Measurements from ENCODE around the gene PGAP6. TPM values are rescaled to one million over a fixed set of nuclear protein-coding genes. Genes with fewer than 3 reads are reported as not detected.
"Not testable (repeated sequence)": the region's sequence is repeated elsewhere in the genome, so short reads cannot be mapped to it uniquely, and the experiment has no call there.

The PGAP6 gene
- total RNA-seq, 1 experiment from 2014 or later, result 85.5 TPM

- no peaks in the 10 kb centered on the region for H3K9me3 ChIP-seq
- Mint-ChIP-seq H3K9me3 (ENCODE audit: unreplicated experiment) (no peaks in the 10 kb centered on the region), H3K4me3 (ENCODE audit: unreplicated experiment) (no peak overlapping the region), H3K27ac (ENCODE audit: unreplicated experiment) (no peak overlapping the region), H3K27me3 (ENCODE audit: insufficient read depth, unreplicated experiment) (no peaks in the 10 kb centered on the region), H3K36me3 (ENCODE audit: insufficient read depth, unreplicated experiment) (peaks cover 21% of the 10 kb centered on the region), H3K4me1 (ENCODE audit: low read depth, unreplicated experiment) (peaks cover 24% of the 10 kb centered on the region)
- ChIA-PET CTCF (interaction anchor here (0.5 to 3.2 kb wide), 3 partner anchors 13 to 206 kb away, joined by 3 to 10 read pairs (median 6); partner anchors contain the start of gene AXIN1), POLR2A (no interaction called here)
- TF ChIP-seq, protein P1, sequence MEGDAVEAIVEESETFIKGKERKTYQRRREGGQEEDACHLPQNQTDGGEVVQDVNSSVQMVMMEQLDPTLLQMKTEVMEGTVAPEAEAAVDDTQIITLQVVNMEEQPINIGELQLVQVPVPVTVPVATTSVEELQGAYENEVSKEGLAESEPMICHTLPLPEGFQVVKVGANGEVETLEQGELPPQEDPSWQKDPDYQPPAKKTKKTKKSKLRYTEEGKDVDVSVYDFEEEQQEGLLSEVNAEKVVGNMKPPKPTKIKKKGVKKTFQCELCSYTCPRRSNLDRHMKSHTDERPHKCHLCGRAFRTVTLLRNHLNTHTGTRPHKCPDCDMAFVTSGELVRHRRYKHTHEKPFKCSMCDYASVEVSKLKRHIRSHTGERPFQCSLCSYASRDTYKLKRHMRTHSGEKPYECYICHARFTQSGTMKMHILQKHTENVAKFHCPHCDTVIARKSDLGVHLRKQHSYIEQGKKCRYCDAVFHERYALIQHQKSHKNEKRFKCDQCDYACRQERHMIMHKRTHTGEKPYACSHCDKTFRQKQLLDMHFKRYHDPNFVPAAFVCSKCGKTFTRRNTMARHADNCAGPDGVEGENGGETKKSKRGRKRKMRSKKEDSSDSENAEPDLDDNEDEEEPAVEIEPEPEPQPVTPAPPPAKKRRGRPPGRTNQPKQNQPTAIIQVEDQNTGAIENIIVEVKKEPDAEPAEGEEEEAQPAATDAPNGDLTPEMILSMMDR (IDR thresholded peaks at IDR 0.05; ENCODE audit: insufficient read depth in 1 of 2, low read depth in 1 of 2, low read length in 1 of 2, severe bottlenecking in 1 of 2, unreplicated experiment in 1 of 2), result no peak
- peaks cover 22% of the 10 kb centered on the region for H3K4me1 ChIP-seq
- BruUV-seq (replicated peaks), result no TSS peak
- H3K36me3 ChIP-seq (ENCODE audit: control insufficient read depth, insufficient read depth, low read length), result no peaks in the 10 kb centered on the region
- H3K4me3 ChIP-seq (ENCODE audit: low read depth, low read length), result no peak overlapping the region
- H3K27me3 ChIP-seq (replicated peaks; ENCODE audit: control insufficient read depth, insufficient read depth, low read length), result no peaks in the 10 kb centered on the region
- intact Hi-C loops (cut with micrococcal nuclease; ENCODE audit: unreplicated experiment), result no loop called here
- DNase-seq, result no peak
Observed at GRCh38 chr16:337437-337836, 44.3 kb downstream of the PGAP6 start.

- Mint-ChIP-seq H3K4me3 (ENCODE audit: unreplicated experiment) (no peak overlapping the region), H3K27ac (ENCODE audit: unreplicated experiment) (no peak overlapping the region), H3K4me1 (ENCODE audit: low read depth, unreplicated experiment) (peaks cover 24% of the 10 kb centered on the region), H3K9me3 (ENCODE audit: unreplicated experiment) (no peaks in the 10 kb centered on the region), H3K27me3 (ENCODE audit: insufficient read depth, unreplicated experiment) (no peaks in the 10 kb centered on the region), H3K36me3 (ENCODE audit: insufficient read depth, unreplicated experiment) (peaks cover 18% of the 10 kb centered on the region)
- BruUV-seq (replicated peaks), result no TSS peak
- POLR2A ChIA-PET, result interaction anchor here (0.7 kb wide), 1 partner anchor 880 kb away, joined by 4 read pairs; no protein-coding TSS in a partner anchor
- intact Hi-C loops (cut with micrococcal nuclease; ENCODE audit: unreplicated experiment), result no loop called here
- no peaks in the 10 kb centered on the region for H3K36me3 ChIP-seq (ENCODE audit: control insufficient read depth, insufficient read depth, low read length)
- H3K4me3 ChIP-seq (ENCODE audit: low read depth, low read length), result no peak overlapping the region
- peaks cover 29% of the 10 kb centered on the region for H3K4me1 ChIP-seq
- CTCF ChIA-PET, result interaction anchor here (3.2 kb wide), 1 partner anchor 17 kb away, joined by 10 read pairs; the partner anchor contains the start of gene AXIN1
- no peaks in the 10 kb centered on the region for H3K27me3 ChIP-seq (replicated peaks; ENCODE audit: control insufficient read depth, insufficient read depth, low read length)
- H3K9me3 ChIP-seq, result no peaks in the 10 kb centered on the region
- TF ChIP-seq, protein P1 (IDR thresholded peaks at IDR 0.05; ENCODE audit: insufficient read depth in 1 of 2, low read depth in 1 of 2, low read length in 1 of 2, severe bottlenecking in 1 of 2, unreplicated experiment in 1 of 2), result no peak
- DNase-seq, result no peak
Observed at GRCh38 chr16:336269-336668, 45.5 kb downstream of the PGAP6 start.

GRCh38 chr16:334861-335632 lies 46.7 kb downstream of the PGAP6 start:
- BruUV-seq (replicated peaks); H3K4me3 ChIP-seq (ENCODE audit: low read depth, low read length); DNase-seq; H3K27me3 ChIP-seq (replicated peaks; ENCODE audit: control insufficient read depth, insufficient read depth, low read length); POLR2A ChIA-PET; H3K36me3 ChIP-seq (ENCODE audit: control insufficient read depth, insufficient read depth, low read length); H3K27me3 Mint-ChIP-seq (ENCODE audit: insufficient read depth, unreplicated experiment); H3K9me3 Mint-ChIP-seq (ENCODE audit: unreplicated experiment); CTCF ChIA-PET; H3K9me3 ChIP-seq; intact Hi-C loops (cut with micrococcal nuclease; ENCODE audit: unreplicated experiment): not testable (repeated sequence)
- Mint-ChIP-seq H3K4me1 (ENCODE audit: low read depth, unreplicated experiment) (peaks cover 29% of the 10 kb centered on the region), H3K27ac (ENCODE audit: unreplicated experiment) (peak overlapping the region; percentile 90), H3K4me3 (ENCODE audit: unreplicated experiment) (peak overlapping the region; percentile 11), H3K36me3 (ENCODE audit: insufficient read depth, unreplicated experiment) (peaks cover 27% of the 10 kb centered on the region)
- peaks cover 42% of the 10 kb centered on the region for H3K4me1 ChIP-seq

DNA sequence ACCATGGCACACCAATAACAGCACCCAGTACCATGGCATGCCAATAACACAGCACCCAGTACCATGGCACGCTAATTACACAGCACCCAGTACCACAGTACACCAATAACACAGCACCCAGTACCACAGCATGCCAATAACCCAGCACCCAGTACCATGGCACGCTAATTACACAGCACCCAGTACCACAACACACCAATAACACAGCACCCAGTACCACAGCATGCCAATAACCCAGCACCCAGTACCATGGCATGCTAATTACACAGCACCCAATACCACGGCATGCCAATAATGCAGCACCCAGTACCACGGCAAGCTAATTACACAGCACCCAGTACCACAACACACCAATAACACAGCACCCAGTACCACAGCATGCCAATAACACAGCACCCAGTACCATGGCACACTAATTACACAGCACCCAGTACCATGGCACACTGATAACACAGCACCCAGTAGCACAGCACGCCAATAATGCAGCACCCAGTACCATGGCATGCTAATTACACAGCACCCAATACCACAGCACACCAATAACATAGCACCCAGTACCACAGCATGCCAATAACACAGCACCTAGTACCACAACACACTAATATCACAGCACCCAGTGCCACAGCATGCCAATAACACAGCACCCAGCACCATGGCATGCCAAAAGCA lies 47.5 kb downstream of the PGAP6 start:
- BruUV-seq (replicated peaks); H3K27me3 ChIP-seq (replicated peaks; ENCODE audit: control insufficient read depth, insufficient read depth, low read length); H3K9me3 Mint-ChIP-seq (ENCODE audit: unreplicated experiment); H3K27me3 Mint-ChIP-seq (ENCODE audit: insufficient read depth, unreplicated experiment); H3K4me3 ChIP-seq (ENCODE audit: low read depth, low read length); DNase-seq; intact Hi-C loops (cut with micrococcal nuclease; ENCODE audit: unreplicated experiment); H3K9me3 ChIP-seq; CTCF ChIA-PET; POLR2A ChIA-PET; H3K36me3 ChIP-seq (ENCODE audit: control insufficient read depth, insufficient read depth, low read length): not testable (repeated sequence)
- peaks cover 42% of the 10 kb centered on the region for H3K4me1 ChIP-seq
- Mint-ChIP-seq H3K4me3 (ENCODE audit: unreplicated experiment) (peak overlapping the region; percentile 11), H3K27ac (ENCODE audit: unreplicated experiment) (peak overlapping the region; percentile 90), H3K4me1 (ENCODE audit: low read depth, unreplicated experiment) (peaks cover 24% of the 10 kb centered on the region), H3K36me3 (ENCODE audit: insufficient read depth, unreplicated experiment) (peaks cover 27% of the 10 kb centered on the region)
